Measurements from ENCODE around the gene MAML2.

DNA sequence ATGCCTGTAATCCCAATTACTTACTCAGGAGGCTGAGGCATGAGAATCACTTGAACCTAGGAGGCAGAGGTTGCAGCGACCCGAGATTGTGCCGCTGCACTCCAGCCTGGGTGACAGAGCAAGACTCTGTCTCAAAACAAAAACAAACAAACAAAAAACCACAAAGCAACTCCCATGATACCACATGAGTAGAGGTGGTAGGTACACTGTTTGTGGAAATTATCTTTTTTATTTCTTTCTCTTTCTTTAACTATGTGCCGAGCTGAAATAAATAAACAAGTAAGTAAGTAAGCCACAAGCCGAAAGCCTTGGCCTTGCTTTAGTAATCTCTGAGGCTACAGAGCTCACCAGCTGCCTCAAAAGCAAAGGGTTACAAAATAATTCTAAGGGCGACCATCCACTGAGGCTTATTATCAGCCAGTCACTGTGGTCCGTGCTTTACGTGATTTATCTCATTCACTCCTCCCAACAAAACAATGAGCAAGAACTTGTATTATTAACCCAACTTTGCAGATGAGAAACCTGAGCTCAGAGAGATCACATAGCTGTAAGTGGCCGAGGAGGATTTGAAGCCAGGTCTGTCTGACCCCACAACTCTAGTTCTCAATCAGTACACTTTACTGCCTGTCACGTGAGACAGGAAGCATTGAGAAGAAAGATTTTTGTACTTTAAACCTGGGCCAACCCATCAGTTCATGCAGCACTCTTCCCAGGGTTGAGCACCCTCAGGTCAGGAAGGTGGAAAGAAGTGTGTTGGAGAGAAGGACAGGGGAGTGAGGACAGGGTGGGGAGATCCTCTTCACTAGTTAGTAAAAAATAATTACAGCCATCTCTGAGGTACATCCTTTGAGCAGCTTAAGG lies 349.3 kb downstream of the MAML2 start:
- TF ChIP-seq, protein P1, sequence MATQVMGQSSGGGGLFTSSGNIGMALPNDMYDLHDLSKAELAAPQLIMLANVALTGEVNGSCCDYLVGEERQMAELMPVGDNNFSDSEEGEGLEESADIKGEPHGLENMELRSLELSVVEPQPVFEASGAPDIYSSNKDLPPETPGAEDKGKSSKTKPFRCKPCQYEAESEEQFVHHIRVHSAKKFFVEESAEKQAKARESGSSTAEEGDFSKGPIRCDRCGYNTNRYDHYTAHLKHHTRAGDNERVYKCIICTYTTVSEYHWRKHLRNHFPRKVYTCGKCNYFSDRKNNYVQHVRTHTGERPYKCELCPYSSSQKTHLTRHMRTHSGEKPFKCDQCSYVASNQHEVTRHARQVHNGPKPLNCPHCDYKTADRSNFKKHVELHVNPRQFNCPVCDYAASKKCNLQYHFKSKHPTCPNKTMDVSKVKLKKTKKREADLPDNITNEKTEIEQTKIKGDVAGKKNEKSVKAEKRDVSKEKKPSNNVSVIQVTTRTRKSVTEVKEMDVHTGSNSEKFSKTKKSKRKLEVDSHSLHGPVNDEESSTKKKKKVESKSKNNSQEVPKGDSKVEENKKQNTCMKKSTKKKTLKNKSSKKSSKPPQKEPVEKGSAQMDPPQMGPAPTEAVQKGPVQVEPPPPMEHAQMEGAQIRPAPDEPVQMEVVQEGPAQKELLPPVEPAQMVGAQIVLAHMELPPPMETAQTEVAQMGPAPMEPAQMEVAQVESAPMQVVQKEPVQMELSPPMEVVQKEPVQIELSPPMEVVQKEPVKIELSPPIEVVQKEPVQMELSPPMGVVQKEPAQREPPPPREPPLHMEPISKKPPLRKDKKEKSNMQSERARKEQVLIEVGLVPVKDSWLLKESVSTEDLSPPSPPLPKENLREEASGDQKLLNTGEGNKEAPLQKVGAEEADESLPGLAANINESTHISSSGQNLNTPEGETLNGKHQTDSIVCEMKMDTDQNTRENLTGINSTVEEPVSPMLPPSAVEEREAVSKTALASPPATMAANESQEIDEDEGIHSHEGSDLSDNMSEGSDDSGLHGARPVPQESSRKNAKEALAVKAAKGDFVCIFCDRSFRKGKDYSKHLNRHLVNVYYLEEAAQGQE (IDR thresholded peaks at IDR 0.05) = no peak
- TF ChIP-seq, protein P2, sequence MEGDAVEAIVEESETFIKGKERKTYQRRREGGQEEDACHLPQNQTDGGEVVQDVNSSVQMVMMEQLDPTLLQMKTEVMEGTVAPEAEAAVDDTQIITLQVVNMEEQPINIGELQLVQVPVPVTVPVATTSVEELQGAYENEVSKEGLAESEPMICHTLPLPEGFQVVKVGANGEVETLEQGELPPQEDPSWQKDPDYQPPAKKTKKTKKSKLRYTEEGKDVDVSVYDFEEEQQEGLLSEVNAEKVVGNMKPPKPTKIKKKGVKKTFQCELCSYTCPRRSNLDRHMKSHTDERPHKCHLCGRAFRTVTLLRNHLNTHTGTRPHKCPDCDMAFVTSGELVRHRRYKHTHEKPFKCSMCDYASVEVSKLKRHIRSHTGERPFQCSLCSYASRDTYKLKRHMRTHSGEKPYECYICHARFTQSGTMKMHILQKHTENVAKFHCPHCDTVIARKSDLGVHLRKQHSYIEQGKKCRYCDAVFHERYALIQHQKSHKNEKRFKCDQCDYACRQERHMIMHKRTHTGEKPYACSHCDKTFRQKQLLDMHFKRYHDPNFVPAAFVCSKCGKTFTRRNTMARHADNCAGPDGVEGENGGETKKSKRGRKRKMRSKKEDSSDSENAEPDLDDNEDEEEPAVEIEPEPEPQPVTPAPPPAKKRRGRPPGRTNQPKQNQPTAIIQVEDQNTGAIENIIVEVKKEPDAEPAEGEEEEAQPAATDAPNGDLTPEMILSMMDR (IDR thresholded peaks at IDR 0.05; ENCODE audit: low read depth, low read length, missing input control) = no peak
- TF ChIP-seq TAF1 (conservative IDR thresholded peaks at IDR 0.05) (no peak), YY1 (IDR thresholded peaks at IDR 0.05) (no peak), JUND (IDR thresholded peaks at IDR 0.05) (no peak), EGR1 (IDR thresholded peaks at IDR 0.05; ENCODE audit: low read depth in 2 of 2) (no peak), RAD21 (IDR thresholded peaks at IDR 0.05) (no peak), NR2F2 (IDR thresholded peaks at IDR 0.05) (no peak), SP1 (IDR thresholded peaks at IDR 0.05) (no peak), HNF4A (conservative IDR thresholded peaks at IDR 0.05) (no peak)
- TF ChIP-seq, protein P3, sequence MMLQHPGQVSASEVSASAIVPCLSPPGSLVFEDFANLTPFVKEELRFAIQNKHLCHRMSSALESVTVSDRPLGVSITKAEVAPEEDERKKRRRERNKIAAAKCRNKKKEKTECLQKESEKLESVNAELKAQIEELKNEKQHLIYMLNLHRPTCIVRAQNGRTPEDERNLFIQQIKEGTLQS (IDR thresholded peaks at IDR 0.05) = no peak

Measured in liver (tissue), 3 donors.